B cell (primary cell): ENCODE measurements around the gene EGF. TPM values are rescaled to one million over a fixed set of nuclear protein-coding genes. Genes with fewer than 3 reads are reported as not detected.

ENCODE experiments used
- ATAC-seq: fragments of 200-7000 bp; cut with Tn5 transposase; one replicate; pipeline ENCODE4 v1.10.0; 2021; ENCODE audit warnings: low read depth, mild to moderate bottlenecking, moderate number of reproducible peaks, moderate library complexity
- CTCF ChIA-PET: fragments of 350-600 bp; sonication (Branson Sonifier 250); formaldehyde crosslinking; loops from one replicate; lab custom pipeline; 2021; ENCODE audit warnings: antibody characterized with exemption, inconsistent platforms; lab: Charles Lee
- POLR2A ChIA-PET: fragments of 350-600 bp; sonication (Branson Sonifier 250); formaldehyde crosslinking; loops from one replicate; lab custom pipeline; 2021; ENCODE audit warnings: antibody characterized with exemption; lab: Charles Lee
- DNase-seq: peaks from one replicate; pipeline ENCODE4 v3.0.0; 2013
- H2AFZ ChIP-seq: 2 replicates; pipeline ENCODE4 v1.6.1; 2012; ENCODE audit warnings: mild to moderate bottlenecking, low read depth, low read length; ENCODE audit not compliant: insufficient read depth, poor library complexity, severe bottlenecking
- H3K27ac ChIP-seq, 2 donors: 1 replicate in 1 of 2; 2 replicates in 1 of 2; pipeline ENCODE4 v1.5.1; 2012 to 2013; ENCODE audit warnings: low read length in 2 of 2, mild to moderate bottlenecking in 2 of 2, moderate library complexity in 1 of 2
- H3K27me3 ChIP-seq, 4 experiments: fragments of 200-600 bp in 1 of 4; sonication (generic) in 1 of 4; replicated peaks in 1 of 4; 1 replicate in 2 of 4; 2 replicates in 2 of 4; pipeline versions ENCODE4 v1.6.1 to v1.7.0; 2013 to 2016; ENCODE audit warnings: low read length in 3 of 4, mild to moderate bottlenecking in 2 of 4, mixed read lengths in 1 of 4, moderate library complexity in 1 of 4; ENCODE audit not compliant: insufficient read depth in 4 of 4, control insufficient read depth in 3 of 4; ENCODE audit errors: control extremely low read depth in 1 of 4
- H3K36me3 ChIP-seq, 2 experiments: replicated peaks in 1 of 2; 1 replicate in 1 of 2; 2 replicates in 1 of 2; pipeline versions ENCODE4 v1.6.1 to v1.7.1; 2013; ENCODE audit warnings: low read length in 1 of 2; ENCODE audit not compliant: insufficient read depth in 2 of 2, control insufficient read depth in 1 of 2; ENCODE audit errors: control extremely low read depth in 1 of 2, extremely low read depth in 1 of 2
- H3K4me1 ChIP-seq, 2 donors: fragments of 200-600 bp in 1 of 2; sonication (generic) in 1 of 2; 1 replicate in 1 of 2; 2 replicates in 1 of 2; pipeline versions ENCODE4 v1.5.1 to v1.6.1; 2013 to 2017; ENCODE audit warnings: low read length in 2 of 2; ENCODE audit not compliant: control insufficient read depth in 2 of 2, insufficient read depth in 2 of 2
- H3K4me2 ChIP-seq: replicated peaks from 2 replicates; pipeline ENCODE3; 2012; ENCODE audit warnings: mild to moderate bottlenecking, low read depth, low read length; ENCODE audit not compliant: poor library complexity, severe bottlenecking
- H3K4me3 ChIP-seq, 5 experiments: fragments of 200-600 bp in 1 of 5; sonication (generic) in 1 of 5; 1 replicate in 3 of 5; 2 replicates in 2 of 5; pipeline versions ENCODE4 v1.5.1 to v1.7.0; 2011 to 2016; ENCODE audit warnings: low read length in 4 of 5, mild to moderate bottlenecking in 4 of 5, low read depth in 2 of 5, control low read depth in 1 of 5, moderate library complexity in 1 of 5; ENCODE audit not compliant: insufficient read depth in 1 of 5; ENCODE audit errors: control extremely low read depth in 1 of 5, extremely low read depth in 1 of 5
- H3K79me2 ChIP-seq: fragments of 200-600 bp; sonication (generic); one replicate; pipeline ENCODE4 v1.6.0; 2016; ENCODE audit warnings: low read length; ENCODE audit not compliant: control insufficient read depth, insufficient read depth
- H3K9ac ChIP-seq: fragments of 200-600 bp; sonication (generic); 2 replicates; pipeline ENCODE4 v1.6.1; 2017; ENCODE audit warnings: mild to moderate bottlenecking, low read length, moderate library complexity
- H3K9me3 ChIP-seq, 3 donors: one replicate each; pipeline versions ENCODE4 v1.6.1 to v1.7.1; 2013; ENCODE audit warnings: low read length in 2 of 3; ENCODE audit not compliant: control insufficient read depth in 2 of 3, insufficient read depth in 1 of 3; ENCODE audit errors: control extremely low read depth in 1 of 3
- H4K20me1 ChIP-seq: 2 replicates; pipeline ENCODE4 v1.6.0; 2012; ENCODE audit warnings: mild to moderate bottlenecking, low read length; ENCODE audit not compliant: insufficient read depth, control insufficient read depth, poor library complexity, severe bottlenecking
- H3K27ac Mint-ChIP-seq: one replicate; pipeline ENCODE4 v1.8.0; 2021; ENCODE audit warnings: mixed read lengths
- H3K27me3 Mint-ChIP-seq: one replicate; pipeline ENCODE4 v1.8.0; 2021; ENCODE audit warnings: mixed read lengths
- H3K4me1 Mint-ChIP-seq: one replicate; pipeline ENCODE4 v1.8.0; 2021; ENCODE audit warnings: mixed read lengths
- H3K4me3 Mint-ChIP-seq: one replicate; pipeline ENCODE4 v1.8.0; 2021; ENCODE audit warnings: mixed read lengths
- H3K9me3 Mint-ChIP-seq: one replicate; pipeline ENCODE4 v1.8.0; 2022; ENCODE audit warnings: mixed read lengths; ENCODE audit not compliant: insufficient read depth
- CTCF ChIP-seq: fragments of 200-600 bp; IDR thresholded peaks from one replicate; pipeline ENCODE4 v1.8.0; 2022; ENCODE audit warnings: antibody characterized with exemption, mild to moderate bottlenecking
- EZH2 ChIP-seq: IDR thresholded peaks from 2 replicates; pipeline ENCODE4 v1.6.1; 2012; ENCODE audit warnings: borderline replicate concordance, low read depth, mild to moderate bottlenecking, moderate library complexity, low read length; ENCODE audit not compliant: insufficient read depth, poor library complexity, severe bottlenecking
- WGBS: methylation state at CpG from one replicate; pipeline ENCODE4 v1.1.5; 2013; ENCODE audit warnings: missing lambda C conversion rate; ENCODE audit not compliant: insufficient coverage; 5-methylcytosine and 5-hydroxymethylcytosine counted together
- intact Hi-C: fragments of 100-400 bp; cut with micrococcal nuclease; formaldehyde crosslinking; loops from one replicate; pipeline ENCODE4 v1.10.0; 2022
- polyA plus RNA-seq: library from polyadenylated mRNA; depleted of rRNA; stranded (reverse); fragments of >200 nt; gene quantifications from 2 replicates; pipeline ENCODE4 v1.2.3, GENCODE V29; 2012
- total RNA-seq, 2 donors: library from RNA; stranded (reverse); fragments of 120-200 nt in 1 of 2; gene quantifications; 1 replicate in 1 of 2; 2 replicates in 1 of 2; pipeline versions ENCODE4 v1.2.3 to v1.2.4, GENCODE V29; 2013 to 2022

Gene EGF
- total and polyA plus RNA-seq, 2 donors (not counting 1 experiment from before 2014, with no cell fraction given) = not detected

- DNase-seq (no peak), ATAC-seq (no peak)
- intact Hi-C loops = no loop called here
- Histone ChIP-seq H3K9ac (no peak overlapping the region), H3K4me3 (no peak overlapping the region), H3K4me1 (peaks cover 10 to 17% of the 10 kb centered on the region in 2 donors), H3K27ac (no peak overlapping the region), H2AFZ (no peak overlapping the region), H3K36me3 (no peaks in the 10 kb centered on the region), H3K4me2 (no peak overlapping the region), H3K79me2 (no peaks in the 10 kb centered on the region), H3K27me3 (peaks cover 0 to 3% (median 0%) of the 10 kb centered on the region in 4 experiments), H4K20me1 (no peaks in the 10 kb centered on the region), H3K9me3 (no peaks in the 10 kb centered on the region)
- no CpG with 5 or more reads among the region's 2 CpGs for WGBS
- H3K4me3 Mint-ChIP-seq = no peak overlapping the region
- peaks cover 24% of the 10 kb centered on the region for H3K4me1 Mint-ChIP-seq
- peaks cover 32% of the 10 kb centered on the region for H3K27me3 Mint-ChIP-seq
- CTCF ChIA-PET = interaction anchor here (1.4 kb wide), 1 partner anchor 12 kb away, joined by 3 read pairs; no protein-coding TSS in a partner anchor
- POLR2A ChIA-PET = no interaction called here
- H3K9me3 Mint-ChIP-seq = no peaks in the 10 kb centered on the region
- TF ChIP-seq CTCF (no peak), EZH2 (no peak)
- H3K27ac Mint-ChIP-seq = no peak overlapping the region
Measured at GRCh38 chr4:109966891-109967481, 54.3 kb downstream of the EGF start.

DNA sequence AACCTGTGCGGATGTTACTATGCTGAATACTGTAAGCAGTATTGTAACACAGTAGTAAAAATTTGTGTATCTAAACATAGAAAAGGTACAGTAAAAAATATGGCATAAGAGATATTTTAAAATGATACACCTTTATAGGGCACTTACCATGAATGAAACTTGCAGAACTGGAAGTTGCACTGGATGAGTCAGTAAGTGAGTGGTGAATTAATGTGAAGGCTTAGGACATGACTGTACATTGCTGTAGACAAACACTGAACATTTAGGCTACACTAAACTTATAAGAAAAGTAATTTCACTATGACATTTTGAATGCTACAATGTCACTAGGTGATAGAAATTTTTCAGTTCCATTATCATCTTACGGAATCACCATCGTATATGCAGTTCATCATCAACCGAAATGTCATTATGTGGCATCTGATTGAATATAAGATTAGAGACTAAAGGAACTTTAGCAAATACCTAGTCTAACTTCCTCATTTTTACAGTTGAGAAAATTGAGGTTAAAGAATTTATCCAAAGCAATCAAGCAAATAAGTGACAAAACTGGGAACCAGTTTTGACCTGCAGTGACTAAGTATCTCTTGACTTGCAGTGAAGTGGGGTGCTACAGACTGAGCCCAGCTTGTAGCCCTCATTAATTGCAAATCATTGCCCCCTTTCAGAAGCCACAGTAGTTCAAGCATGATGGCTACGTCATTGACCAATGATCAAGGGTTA lies 55.3 kb downstream of the EGF start:
- Histone ChIP-seq H3K4me1 (peaks cover 10 to 17% of the 10 kb centered on the region in 2 donors), H4K20me1 (no peaks in the 10 kb centered on the region), H3K27ac (no peak overlapping the region), H3K9ac (no peak overlapping the region), H3K9me3 (no peaks in the 10 kb centered on the region), H2AFZ (no peak overlapping the region), H3K36me3 (no peaks in the 10 kb centered on the region), H3K27me3 (peaks cover 0 to 3% (median 1%) of the 10 kb centered on the region in 4 experiments), H3K4me3 (no peak overlapping the region), H3K79me2 (no peaks in the 10 kb centered on the region), H3K4me2 (peak overlapping the region; percentile 24)
- intact Hi-C loops = no loop called here
- TF ChIP-seq CTCF (no peak), EZH2 (no peak)
- Mint-ChIP-seq H3K4me3 (no peak overlapping the region), H3K27ac (no peak overlapping the region), H3K27me3 (peaks cover 32% of the 10 kb centered on the region), H3K9me3 (no peaks in the 10 kb centered on the region), H3K4me1 (peaks cover 24% of the 10 kb centered on the region)
- ATAC-seq (peak; percentile 28), DNase-seq (peak; percentile 7)
- ChIA-PET CTCF (no interaction called here), POLR2A (no interaction called here)
- no CpG with 5 or more reads among the region's 5 CpGs for WGBS
